HG03175 (cell line): ENCODE measurements around the gene KIAA1755.

Source experiments
- ATAC-seq: cut with Tn5 transposase; IDR thresholded peaks from one replicate; pipeline ENCODE4 v1.9.1; 2021; ENCODE audit warnings: mild to moderate bottlenecking, moderate library complexity; ENCODE audit not compliant: unreplicated experiment

The KIAA1755 gene

GRCh38 chr20:38169636-38170193 lies 90.8 kb downstream of the KIAA1755 start:
- no peak for ATAC-seq

DNA sequence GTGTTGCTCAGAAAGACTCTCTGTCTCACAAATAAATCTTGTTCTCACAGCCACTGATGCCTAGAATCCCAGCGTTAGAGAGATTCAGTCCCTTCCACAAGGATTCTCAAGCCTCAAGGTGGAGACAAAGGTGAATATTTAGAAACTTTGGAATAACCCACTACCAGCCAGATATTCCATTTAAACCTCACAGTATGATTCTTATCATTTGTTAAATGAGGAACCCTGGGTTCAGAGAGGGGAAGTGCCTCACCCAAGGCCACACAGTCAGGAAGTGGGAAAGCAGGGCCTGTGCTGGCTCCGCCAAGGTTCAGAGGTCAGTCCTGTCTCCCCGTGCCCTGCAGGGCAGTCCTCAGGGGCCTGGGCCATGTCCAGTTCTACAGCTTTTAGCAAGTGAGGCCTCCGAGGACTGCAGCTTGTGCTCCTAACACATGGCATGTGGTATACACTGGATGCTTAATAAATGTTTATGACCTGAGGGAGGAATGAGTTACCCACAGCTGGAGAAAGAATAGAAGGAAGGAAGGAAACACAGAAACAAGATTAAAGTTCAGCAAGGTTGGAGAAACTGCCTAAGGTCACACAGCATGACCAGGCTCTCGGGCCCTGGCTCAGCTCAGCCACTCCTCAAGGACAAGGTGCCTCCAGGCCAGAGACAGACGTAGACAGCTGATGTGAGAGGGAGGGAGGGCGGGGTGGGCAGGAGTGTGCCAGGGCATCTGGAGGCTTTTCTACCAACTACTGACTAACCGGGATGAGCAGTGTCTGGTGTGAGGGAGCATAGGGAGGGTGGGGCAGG lies 91.5 kb downstream of the KIAA1755 start:
- no peak for ATAC-seq

GRCh38 chr20:38167851-38168760 lies 92.4 kb downstream of the KIAA1755 start:
- no peak for ATAC-seq

DNA sequence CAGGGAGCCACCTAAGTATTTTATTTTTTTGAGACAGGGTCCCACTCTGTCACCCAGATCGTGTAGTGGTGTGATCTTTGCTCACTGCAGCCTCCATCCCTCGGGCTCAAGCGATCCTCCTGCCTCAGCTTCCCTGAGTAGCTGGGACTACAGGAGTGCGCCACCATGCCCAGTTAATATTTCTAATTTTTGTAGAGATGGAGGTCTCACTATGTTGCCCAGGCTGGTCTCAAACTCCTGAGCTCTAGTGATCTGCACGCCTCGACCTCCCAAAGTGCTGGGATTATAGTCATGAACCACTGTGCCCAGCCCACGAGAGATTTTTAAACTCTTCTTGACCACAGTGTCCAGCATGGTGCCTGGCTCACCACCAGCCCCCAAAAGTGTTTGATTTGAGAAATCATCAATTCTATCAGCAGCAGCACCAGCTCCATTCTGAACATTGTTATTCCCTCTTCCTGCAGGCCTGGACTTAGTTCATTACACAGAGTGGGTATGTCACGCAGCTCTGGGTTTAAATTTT lies 93.1 kb downstream of the KIAA1755 start:
- no peak for ATAC-seq

- ATAC-seq = no peak
These were observed 93.8 kb downstream of the KIAA1755 start for GRCh38 chr20:38166703-38167233.

DNA sequence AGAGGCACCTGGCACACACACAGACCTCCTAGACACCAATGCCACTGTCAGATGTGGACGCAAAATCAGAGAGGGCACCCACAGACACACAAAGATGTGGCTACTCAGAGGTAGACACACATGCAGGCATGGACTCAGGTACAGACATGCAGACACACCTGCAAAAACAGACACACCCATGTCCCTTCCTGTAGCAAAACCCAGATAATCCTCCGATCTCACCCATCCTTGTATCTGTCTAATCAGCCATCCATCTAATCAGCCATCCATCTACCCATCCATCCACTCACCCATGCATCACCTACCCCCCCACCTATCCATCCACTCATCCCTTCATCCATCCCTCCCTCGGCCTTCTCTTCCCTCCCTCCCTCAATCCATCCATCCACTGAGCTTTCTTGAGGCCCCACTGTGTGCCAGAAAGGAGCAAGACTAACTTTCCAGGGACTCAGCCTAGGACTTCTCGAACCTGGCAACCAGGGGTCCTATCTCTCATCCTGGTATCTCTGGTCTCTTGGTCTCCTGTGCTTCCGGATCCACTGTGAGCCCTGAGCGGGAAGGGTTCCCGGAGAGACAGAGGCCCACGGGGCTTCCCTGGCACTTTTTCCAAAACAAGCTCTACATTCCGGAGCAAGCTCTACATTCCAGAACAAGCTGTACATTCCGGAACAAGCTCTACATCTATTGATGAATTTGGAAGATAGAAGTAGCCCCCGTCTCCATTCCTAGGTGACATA lies 94.4 kb downstream of the KIAA1755 start:
- no peak for ATAC-seq

DNA sequence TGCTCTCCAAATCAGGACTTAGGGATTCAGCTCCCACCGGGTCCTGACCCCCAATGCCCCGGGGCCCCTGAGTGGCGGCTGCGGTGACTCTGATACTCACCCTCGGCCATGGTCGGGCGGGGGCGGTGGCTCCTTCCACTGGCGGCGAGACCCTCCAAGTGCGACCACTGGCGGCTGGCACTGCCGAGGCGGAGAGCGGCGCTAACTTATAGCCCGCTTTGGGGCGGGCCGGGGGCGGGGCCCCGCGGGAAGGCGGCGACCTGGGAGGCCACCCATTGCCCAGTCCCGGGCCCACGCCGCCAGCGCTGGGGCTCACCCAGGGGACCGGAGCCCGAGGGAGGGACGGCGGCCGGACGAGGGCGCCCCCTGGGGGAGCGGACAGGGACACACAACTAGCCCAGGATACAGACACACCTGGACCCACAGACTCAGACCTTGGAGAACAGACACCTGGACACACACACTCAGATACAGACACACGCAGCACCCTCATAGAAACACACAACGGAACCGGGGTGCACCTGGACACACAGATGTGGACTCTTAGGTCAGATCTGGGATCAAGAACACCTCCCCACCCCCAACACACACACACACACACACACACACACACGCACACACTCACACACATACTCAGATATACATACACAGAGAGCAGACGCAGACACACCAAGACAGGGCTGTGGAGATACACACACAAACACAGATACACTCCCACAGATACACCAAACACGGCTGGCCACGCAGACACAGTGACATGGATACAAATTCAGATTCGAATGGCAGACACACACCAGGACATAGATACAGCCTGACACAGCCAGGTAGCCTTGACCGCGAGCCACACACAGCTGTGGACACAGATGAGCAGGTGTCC lies 95.2 kb downstream of the KIAA1755 start, which contains the start of gene TGM2:
TSS of gene TGM2 (minus strand) at position 182 of the 877 bp plus-strand sequence. CDS start at position 110, 72 bp downstream.
- ATAC-seq = peak; percentile 79

- no peak for ATAC-seq
These were observed 95.9 kb downstream of the KIAA1755 start for GRCh38 chr20:38164624-38165088.

- ATAC-seq = no peak
These were observed 96.5 kb downstream of the KIAA1755 start for GRCh38 chr20:38164069-38164468.

GRCh38 chr20:38162878-38163875 lies 97.4 kb downstream of the KIAA1755 start:
- no peak for ATAC-seq

- no peak for ATAC-seq
These were observed 98.4 kb downstream of the KIAA1755 start for GRCh38 chr20:38162149-38162548.

- no peak for ATAC-seq
These were observed 99.1 kb downstream of the KIAA1755 start for GRCh38 chr20:38161412-38161774.
